ENCODE measurements around the gene ATP8A1.

ATP8A1 gene

DNA sequence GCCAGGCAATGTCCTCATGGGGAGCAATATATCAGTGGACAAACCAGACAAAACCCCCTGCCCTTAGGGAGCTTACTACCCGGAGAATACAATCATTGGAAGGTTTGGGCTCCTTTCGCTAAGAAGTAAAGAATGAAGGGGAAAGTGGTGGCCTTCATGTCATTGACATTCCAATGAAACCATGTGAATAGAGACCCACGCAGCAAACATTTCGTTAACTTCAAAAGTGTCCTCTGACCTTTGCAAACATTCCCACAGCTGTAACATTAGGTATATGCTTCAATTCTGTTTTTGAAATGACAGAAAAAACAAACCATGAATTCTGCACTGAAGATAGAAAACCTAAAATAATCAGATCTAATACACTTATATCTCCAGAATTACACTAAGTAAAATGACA lies 7.0 kb downstream of the ATP8A1 start:
- DNase-seq, result no peak

DNA sequence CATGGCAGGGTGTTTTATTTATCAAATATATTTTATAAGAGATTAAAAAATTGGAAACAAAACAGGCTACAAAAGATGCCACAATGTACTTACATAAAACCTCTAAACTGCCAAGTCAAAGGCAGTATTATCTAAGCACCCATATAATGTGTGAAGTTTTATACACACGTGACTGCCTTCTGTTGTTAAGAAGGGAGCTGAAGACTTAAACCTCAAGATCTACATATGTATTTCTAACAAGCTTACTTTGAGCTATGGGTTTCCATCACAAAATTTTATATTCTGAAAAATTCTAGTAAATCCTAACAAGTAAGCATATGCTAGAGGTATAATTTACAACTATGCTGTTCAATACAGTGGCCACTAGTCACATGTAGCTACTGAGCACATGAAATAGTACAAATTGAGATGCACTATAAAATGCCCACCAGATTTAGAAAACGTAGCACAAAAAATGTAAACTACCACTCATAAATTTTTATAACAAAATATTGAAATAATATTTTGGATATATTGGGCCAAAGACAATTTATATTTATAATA lies 9.8 kb downstream of the ATP8A1 start:
- no peak for DNase-seq

DNA sequence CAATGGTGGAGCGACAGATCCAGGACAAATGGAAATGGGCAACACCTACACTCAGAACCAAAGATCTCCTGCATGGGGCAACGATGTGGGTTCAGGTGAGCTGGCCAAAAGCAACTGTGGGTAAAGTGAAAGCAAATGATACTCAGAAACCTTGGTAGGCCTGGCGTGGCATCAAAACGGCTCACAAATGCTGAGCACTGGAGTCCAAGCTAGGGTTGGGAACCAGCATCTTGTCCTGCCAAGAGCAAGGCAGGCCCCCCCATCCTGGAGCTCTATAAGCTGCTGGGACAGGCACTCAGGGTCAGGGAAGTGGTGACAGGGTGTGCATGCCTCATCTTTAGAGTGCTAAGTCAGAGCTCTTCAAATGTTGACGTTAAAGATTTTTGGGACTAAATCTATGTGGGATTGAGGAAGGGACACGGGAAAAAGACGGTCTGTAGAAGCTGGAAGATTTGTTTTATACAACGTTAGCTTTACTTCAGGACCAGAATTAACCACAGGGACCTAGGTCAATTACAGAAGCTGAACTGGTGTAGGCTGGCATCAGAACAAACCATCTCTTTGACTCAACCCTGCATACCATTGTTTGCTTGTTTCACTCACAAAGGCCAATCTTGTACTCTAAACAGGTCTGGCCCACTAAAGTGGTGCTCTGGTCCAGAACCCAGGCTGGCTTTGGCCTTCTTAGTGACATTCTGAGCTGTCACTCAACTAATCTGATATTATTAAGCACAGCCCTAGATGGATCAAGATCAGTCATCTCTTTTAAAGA lies 10.7 kb downstream of the ATP8A1 start:
- no peak for DNase-seq

DNA sequence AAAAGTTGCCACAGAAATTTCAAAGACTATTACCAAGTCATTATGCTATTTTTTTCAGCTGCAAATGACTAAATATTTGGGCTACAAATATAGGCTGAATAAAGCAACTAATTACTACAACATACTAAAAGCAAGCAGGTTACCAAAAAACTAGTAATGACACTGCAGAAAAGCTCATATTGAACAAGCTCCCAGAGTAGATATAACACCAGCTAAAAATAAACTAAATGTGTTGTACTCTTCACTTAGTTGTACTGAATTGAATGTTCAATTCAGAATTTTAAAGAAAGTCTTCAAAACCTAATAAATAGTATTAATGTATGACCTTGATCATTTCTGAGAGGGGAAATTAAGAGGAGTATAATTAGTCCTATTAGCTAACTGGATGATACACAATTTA lies 12.0 kb downstream of the ATP8A1 start:
- no peak for DNase-seq

DNA sequence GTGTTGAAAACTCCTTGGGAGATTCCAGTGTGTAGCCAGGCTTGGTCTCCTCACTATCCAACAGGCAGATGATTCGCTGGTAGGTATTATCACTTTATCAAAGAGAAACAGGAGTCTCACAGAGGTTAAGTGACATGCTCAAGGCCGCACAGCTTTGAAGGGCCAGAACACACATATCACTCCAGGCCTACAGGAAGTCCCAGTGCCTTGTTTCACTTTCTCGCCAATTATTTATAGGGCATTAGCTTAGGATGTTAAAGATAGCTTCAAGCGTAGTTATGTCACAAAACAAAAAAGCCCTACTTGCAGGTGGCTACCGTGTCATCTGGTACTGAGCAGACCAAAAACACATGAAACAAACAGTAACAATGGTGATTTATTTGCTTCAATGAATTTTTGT lies 13.2 kb downstream of the ATP8A1 start:
- DNase-seq, result no peak

DNA sequence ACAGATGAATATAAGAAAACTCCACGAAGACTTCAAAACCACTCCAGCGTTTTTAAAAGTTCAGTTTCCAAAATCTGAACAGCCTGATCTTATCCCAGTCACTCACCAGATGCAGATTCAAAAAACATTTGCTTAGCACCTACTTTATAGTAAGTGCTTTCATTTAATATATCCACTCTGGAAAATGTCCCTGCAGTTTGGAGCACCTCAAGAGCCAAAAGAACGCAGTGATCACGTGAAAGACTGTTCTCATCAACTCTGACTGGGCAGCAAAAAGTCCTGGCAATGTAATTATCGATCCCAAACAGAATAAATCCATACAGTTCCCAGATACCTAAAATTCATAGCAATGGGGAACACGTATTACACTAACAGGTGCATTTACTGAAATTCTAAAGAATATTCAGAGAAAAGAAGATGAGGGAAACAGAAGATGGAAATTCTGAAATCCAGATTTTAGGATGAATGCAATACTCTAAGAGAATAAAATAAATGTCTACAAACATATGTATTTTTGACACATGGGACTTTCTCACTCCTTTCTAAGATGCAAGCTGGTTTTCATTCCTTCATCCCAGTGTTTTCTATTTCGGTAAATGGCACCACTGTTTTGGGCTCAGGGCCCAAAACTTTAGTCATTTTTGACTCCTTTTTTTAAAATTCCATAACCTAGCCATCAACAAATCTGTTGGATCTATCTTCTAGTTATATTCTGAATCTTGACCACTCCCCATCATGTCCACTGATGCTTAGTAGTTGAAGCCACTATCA lies 13.9 kb downstream of the ATP8A1 start:
- no peak for DNase-seq

DNA sequence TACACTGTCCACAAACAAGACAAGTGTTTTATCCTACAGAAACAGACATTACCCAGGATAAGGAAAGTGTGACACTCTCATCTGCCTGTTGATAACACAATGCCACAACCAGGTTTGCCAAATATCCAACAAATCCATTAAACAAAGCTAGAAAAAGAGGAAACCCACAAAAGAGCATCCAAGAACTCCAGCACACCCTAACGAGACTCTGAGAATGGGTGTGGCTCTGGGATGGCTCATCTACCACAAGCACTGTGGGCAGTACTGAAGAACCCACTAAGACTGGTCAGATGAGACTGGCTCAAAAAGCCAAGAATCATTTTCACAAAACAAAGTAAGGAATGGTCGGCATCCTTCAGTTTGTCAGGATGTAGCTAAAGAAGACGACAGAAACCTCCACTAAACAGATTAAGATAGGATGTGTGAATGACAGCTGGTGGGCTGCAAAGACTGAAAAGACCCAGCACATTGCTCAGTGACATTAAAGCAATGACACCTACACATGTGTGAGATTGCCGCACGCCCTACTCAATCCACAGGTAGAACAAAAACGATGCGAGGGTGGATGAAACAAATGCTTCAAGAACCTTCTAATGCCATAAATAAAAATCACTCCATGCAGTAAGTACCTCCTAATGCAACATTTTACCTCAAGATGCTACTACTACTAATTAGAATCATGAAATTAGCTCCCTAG lies 14.7 kb downstream of the ATP8A1 start:
- DNase-seq, result no peak

DNA sequence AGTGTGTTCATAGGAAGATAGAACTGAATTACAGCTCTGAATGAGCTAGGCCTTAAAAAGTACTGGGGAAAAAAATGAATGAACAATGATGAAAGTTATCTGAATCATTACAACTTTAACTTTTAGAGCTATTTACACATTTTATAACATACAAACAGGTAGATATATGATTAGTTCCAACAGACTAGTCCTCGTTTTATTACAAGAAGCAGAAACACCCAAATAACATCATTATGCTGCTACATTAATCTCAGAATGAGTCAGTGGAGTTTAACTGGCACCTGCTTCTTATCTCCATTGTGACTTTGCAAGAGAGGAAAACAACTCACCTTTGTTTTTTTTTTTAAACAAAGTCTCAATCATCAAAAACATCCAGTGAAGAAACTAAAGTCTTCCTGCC lies 15.2 kb downstream of the ATP8A1 start:
- no peak for DNase-seq

DNA sequence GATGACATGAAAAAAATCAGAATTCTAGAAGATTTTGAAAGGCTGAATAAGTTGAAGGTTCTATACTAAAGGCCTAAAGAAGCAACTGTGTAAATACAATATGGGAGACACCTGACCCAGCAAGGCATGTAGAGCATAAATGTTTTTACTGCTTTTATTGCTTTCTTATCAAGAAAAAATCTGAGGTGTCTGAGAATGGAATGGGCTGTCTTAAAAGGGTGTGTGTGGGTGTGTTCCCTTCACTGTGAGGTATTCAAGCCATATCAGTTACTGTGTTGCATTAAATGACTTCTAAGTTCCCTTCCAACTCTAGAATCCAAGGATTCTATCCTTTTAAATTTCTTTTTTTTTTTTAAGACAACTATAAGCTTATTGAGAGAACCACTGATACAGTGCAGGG lies 15.7 kb downstream of the ATP8A1 start:
- no peak for DNase-seq

DNA sequence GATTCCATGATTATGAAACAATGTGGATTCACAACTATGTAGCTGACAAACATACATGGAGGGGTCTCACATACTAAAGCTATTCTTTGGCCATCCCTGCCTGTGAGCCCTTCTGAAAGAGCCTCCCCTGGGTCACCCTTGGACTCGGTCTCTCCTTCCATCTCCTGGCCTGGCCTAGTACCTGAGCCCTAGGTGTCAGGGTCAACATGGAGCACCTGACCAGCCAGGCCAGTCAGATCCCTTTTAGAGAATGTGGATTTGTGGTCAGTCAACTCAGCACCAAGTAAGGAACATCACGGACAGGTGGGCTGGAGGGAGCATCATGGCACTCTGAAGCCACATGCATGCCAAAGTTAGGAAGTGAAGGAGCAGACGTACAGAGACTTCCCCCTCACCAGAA lies 16.3 kb downstream of the ATP8A1 start:
- no peak for DNase-seq

DNA sequence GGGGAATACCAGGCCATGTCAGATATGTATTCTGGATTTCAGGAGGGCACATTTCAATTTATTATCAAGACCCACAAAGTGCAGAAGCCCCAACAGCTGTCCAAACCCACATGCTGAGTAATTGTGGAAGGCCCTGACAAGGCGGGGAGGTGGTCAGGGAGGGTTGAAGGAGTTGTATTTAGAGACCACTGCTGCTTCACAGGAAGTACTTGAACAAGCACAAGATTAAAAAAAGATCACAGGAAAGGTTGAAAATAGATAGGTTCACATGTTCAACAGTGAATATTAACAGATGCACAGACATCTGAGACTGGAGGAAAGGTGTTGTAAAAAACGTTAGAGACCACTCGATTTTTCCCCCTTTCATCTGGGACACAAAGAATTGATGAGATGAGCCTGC lies 17.9 kb downstream of the ATP8A1 start:
- no peak for DNase-seq

DNA sequence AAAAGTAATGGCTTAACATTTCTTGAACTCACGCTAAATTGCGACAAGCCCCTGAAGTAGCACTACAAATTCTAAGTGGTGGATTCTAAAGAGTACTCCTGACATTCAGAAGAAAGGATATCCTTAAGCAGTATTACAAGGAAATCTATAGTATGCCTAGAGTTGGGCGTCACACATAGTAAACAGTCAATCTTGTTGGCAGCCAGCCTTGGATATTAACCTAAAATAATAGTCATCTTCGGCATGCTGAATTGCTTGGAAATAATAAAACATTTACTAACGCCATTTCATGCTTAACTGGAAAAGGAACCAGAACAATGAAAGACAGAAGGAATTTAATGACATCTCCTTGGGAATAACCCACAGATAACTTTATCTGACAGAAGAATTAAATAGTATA lies 18.6 kb downstream of the ATP8A1 start:
- DNase-seq, result no peak

DNA sequence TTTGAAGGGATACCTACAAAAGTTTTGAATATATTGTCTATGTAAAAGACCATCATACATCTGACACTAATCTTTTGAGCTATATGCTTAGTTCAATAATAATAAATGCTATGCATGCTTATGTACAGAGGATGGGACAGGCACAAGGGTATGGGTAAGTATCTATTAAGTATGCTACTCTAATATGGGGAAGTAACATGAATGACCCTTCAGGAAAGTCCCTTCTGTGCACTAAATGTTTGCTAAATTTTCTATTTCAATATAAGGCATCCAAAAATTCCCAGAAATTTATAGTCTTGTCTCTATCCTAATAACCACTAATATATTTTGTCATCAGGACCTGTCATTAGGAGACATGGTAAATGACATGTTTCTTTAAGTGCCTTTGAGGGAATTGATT lies 19.0 kb downstream of the ATP8A1 start:
- no peak for DNase-seq

DNA sequence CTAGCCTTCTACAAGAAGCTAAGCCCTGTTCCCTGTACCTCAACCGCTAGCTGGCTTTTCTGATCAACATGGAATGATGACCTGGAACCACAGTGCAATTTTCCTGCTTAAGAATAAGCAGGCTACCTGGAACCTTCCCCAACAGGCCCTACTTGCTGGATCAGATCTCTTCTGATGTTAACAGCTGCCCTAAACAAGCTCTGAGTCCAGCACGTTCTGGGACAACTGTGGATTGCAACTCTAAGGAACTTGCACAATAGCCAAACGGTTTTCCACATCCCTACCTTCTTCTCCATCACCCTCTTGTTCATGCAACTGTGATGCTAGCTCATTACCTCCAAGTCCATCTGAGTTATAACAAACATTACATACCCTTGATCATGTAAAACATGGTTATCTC lies 19.8 kb downstream of the ATP8A1 start:
- DNase-seq, result no peak

DNA sequence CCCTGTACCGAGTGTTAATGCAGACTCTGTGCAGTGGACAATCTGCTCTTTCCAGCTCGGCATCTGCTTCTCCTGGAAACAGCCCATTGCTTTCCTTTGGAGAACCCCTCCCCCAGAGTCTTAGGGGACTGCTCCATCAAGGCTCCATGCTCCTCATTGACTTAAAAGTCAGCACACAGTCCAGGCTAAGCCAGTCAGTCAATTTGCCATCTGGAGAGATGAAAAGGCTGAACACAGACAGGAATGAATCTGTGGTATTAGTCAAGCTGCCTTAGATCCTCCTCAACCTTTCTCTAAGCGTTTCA lies 20.3 kb downstream of the ATP8A1 start:
- DNase-seq, result no peak

DNA sequence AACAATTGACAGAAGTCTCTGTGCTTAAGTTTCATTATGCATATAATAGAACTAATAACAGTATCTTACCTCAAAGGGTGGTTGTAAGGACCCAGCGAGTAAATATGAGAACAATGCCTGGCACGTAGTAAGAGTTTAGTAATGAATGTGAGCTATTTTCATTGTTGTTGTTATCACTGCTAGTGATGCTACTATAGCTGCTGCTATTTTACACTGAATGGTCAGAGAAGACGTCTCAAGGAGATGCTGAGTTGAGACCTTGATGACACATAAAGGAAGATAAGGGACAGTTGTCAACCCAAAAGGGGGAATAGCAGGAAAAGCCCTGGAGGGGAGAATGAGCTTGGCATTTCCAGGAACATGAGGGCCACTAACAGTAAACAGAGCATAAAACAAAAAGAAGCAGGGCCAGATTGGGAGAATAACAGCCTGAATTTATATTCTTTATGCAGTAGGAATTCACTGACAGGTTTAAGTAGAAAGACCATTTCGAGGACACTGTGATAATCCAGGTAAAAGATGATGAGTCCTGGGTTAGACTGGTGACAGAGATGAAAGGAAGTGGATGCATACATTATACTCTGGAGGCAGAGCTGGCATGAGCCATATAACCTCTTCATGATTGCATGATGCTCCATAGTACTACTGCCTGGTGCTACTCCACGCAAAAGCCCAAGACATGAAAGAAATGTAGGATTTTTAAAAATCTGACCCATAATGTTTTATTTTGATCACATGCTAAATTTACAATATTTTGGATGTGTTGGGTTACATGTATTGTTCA lies 23.1 kb downstream of the ATP8A1 start:
- DNase-seq, result no peak

DNA sequence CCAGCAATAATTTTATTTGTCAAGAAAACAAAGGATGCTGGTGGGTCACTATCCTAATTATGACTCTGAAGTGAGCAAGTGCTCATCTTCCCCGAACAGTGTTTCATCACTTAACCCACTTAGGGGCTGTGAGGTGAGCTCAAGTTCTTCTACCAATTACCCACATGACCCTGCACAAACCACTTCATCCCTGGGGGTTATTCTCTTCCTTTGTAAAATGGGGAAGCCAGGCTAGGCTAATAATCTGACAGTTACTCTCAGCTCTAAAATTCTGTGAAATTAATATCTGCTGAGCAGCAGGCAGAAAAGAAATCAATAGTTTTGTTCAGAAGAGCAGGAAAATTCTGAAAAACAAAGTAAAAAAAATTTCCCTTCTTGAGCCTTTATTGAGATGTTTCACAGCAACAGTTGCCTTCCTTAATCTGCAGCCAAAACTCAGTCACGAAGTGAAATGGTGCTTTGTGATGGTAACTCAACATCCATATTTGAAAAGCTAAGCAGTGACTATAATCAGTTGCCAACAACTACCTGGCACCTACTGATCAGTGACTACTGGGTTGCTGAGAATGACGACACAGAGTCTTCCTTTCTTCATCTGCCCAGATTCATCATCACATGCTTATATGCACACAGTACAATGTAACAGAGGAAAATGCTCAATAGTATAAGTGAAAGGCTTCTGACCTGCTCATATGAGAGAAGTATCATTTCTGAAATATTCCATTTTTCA lies 24.1 kb downstream of the ATP8A1 start:
- no peak for DNase-seq

DNA sequence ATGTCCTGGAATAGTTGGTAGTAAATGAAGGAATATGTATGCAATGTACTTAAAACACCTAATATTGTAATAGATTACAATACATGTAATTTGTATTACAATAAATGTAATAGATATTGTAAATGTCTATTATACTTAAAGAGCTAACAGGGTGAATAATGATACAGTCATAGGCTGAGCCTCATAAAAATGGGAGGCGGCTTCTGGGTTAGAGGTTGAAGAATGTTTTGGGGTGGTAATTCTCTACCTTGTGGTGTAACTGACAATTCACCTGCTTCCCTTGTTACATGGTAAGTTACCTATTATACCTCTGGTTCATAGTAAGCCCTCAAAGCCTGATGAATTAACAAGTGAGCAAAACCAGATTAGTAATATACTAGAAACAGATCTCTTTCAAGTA lies 26.0 kb downstream of the ATP8A1 start:
- DNase-seq, result no peak

DNA sequence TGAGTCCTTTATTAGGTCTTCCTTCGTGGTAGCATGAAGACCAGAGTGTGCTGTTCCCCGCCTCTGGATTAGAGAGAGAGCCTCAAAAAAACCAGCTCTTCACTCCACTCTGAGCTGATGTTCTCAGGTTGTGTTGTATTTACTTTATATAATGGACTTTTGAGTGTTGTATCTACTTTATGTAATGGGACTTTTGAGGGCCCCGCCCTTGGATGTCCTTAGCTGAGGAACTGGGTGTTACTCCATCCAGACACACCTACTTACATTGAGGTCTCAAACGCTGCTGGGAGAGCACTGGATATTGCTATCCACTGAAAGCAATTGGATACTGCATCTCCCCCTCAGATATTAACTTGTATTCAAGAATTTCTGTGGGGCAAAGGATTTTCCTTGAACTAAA lies 28.2 kb downstream of the ATP8A1 start:
- no peak for DNase-seq

DNA sequence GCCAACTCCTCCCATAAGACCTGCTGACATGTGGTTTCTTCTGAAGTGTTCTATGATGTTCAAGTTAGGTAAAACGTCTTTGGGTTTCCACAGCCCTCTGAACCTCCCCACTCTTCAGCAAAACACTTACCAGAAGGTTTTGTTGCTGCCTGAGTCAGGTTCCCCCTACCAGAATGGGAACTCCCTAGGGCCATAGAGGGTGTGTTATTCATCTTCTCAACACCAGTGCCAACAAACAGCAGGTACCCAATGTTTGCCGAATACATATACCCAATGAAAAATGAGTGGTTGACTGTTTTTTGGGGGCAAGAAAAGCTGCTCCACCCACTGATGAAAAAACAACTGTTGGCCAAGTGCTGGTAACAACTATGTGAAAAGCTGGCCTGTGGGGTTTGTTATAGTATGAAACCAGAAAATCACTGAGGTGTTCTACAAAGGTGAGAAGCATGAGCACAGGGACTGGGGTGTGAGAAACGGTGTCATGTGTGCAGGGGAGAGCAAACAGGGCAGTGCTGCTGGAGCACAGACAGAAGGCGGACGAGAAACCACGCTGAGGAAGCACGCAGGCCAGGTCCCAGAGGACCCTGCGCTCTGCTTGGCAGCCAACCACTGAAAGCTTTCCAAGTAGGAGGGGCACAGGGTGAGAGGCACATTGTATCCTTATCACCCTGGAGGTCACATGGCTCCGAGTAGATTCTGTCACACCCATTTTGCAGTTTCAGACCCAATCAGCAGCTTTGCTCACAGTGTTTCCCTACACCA lies 28.8 kb downstream of the ATP8A1 start:
- DNase-seq, result peak; percentile 19 to 85 (median 58)

DNA sequence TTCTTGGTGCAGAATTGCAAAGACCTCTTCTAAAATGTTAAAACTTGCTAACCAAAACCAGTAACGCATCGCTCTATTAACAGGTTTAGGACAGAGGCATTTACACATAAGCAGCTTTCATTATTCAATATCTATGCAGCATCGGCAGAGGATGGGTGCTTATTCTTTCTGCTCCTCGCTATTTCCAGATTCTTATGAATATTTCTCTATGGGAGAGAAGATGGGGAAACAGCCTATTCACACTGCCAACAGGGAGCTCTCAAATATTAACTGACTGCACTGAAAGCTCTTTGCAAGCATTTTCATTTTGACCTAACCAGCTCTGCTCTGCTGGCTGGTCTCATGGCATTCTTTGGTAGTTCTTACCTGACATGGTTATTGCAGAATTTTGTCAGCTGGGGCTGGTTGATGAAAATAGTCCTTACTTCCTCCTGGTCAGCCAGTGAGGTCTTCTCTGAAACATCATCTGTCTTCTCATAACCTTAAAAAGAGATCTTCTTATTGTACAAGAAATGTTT lies 30.2 kb downstream of the ATP8A1 start:
- no peak for DNase-seq

Measured in stimulated activated naive CD4-positive, alpha-beta T cell (primary cell).